Measurements from ENCODE around the gene FNDC3A. TPM values are rescaled to one million over a fixed set of nuclear protein-coding genes. Genes with fewer than 3 reads are reported as not detected.

Gene FNDC3A
- polyA plus RNA-seq, 2 donors = 6.0 to 7.3 TPM

DNA sequence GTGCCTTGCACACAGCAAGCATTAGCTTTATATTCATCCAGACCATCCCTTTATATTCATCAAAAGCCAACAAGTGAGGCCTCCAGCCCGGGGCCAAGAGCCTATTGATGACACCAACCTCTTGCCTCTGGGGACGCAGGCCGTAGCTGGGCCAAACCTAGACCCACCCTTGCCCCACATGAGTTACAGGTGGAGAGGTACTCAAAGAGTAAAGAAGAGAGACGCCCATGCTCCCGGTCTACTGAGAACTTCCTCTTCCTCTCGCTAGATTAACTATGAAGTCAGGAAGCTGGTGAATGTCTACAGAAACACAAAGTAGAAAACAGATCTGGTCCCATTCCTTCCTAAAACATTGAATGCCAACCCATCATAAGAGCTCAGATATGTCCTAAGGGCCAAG lies 240.6 kb downstream of the FNDC3A start:
- peaks cover 7 to 15% of the 10 kb centered on the region in 2 donors for H3K4me1 ChIP-seq (ENCODE audit: control insufficient read depth in 2 of 2, insufficient read depth in 2 of 2, low read length in 1 of 2)
- WGBS, 2 donors = 86 to 87% methylated on average over 6 of the region's 6 CpGs
- no peaks in the 10 kb centered on the region for H3K36me3 ChIP-seq (ENCODE audit: control insufficient read depth in 2 of 2, insufficient read depth in 2 of 2, low read length in 1 of 2)
- no peak overlapping the region for H3K4me3 ChIP-seq (ENCODE audit: low read depth in 1 of 2, low read length in 2 of 2)
- peaks cover 0 to 3% of the 10 kb centered on the region in 2 donors for H3K9me3 ChIP-seq (ENCODE audit: control insufficient read depth in 2 of 2, insufficient read depth in 1 of 2, low read depth in 1 of 2, low read length in 1 of 2)
- peaks cover 0 to 12% of the 10 kb centered on the region in 2 donors for H3K27me3 ChIP-seq (ENCODE audit: control insufficient read depth in 1 of 2, insufficient read depth in 2 of 2, low read length in 2 of 2)
- no peak overlapping the region for H3K27ac ChIP-seq (ENCODE audit: low read depth in 2 of 2, low read length in 1 of 2)

DNA sequence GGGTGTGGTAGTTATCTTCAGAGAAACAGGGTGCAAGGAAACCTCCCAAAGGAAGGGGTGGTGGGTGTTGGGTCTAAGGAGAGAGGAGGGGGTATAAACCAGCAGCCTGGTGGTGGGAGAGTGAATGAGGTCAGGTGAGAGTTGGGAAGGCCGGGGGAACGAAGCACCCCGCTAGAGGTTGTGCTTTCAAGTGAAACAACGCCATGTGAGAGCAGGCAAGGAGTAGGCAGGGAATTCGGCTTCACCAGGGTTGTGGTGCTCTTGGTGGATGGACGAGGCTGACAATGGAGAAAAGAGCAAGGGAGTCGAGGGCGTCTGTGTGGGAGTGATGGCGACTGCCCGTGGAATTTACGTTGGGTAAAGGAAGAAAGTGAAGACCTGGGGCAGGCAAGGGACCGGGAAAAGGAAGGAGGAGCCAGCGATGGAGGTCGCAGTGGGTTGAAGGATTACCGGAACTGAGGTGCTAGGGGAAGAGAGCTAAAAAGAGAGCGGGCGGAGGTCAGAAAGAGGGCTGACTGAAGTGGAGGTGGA lies 242.3 kb downstream of the FNDC3A start:
- WGBS, 2 donors = 51 to 53% methylated on average over 17 of the region's 17 CpGs
- no peak overlapping the region for H3K27ac ChIP-seq (ENCODE audit: low read depth in 2 of 2, low read length in 1 of 2)
- H3K27me3 ChIP-seq (ENCODE audit: control insufficient read depth in 1 of 2, insufficient read depth in 2 of 2, low read length in 2 of 2) = peaks cover 0 to 12% of the 10 kb centered on the region in 2 donors
- H3K4me3 ChIP-seq (ENCODE audit: low read depth in 1 of 2, low read length in 2 of 2) = no peak overlapping the region
- H3K36me3 ChIP-seq (ENCODE audit: control insufficient read depth in 2 of 2, insufficient read depth in 2 of 2, low read length in 1 of 2) = no peaks in the 10 kb centered on the region
- peaks cover 7 to 15% of the 10 kb centered on the region in 2 donors for H3K4me1 ChIP-seq (ENCODE audit: control insufficient read depth in 2 of 2, insufficient read depth in 2 of 2, low read length in 1 of 2)
- peaks cover 0 to 3% of the 10 kb centered on the region in 2 donors for H3K9me3 ChIP-seq (ENCODE audit: control insufficient read depth in 2 of 2, insufficient read depth in 1 of 2, low read depth in 1 of 2, low read length in 1 of 2)

DNA sequence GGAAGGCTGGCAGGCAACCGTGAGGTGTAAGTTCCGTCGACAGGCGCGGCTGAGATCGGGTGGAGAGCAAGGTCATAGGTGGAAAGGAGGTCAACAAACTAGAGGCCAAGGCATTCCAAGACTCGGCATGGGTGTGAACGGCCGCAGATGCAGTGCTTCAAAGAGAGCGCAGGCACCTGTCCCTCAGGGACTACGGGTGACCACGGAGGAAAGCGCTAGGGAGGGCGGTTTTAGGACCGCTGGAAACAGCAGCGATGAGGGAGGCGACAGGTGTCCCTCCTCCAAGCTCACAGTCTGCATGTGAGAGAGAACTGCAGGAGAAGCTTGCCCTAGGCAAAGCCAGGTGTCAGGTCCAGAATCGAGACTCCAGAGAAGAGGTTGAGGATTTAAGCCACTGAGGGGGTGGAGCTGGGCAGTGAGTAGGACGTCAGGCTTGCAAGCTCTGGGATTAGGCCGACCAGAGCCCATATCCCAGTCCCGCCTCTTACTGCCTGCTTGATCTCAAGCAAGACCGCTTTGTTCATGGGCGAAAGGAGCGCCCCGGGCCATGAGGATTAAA lies 242.9 kb downstream of the FNDC3A start:
- no peak overlapping the region for H3K27ac ChIP-seq (ENCODE audit: low read depth in 2 of 2, low read length in 1 of 2)
- H3K27me3 ChIP-seq (ENCODE audit: control insufficient read depth in 1 of 2, insufficient read depth in 2 of 2, low read length in 2 of 2) = peaks cover 0 to 12% of the 10 kb centered on the region in 2 donors

DNA sequence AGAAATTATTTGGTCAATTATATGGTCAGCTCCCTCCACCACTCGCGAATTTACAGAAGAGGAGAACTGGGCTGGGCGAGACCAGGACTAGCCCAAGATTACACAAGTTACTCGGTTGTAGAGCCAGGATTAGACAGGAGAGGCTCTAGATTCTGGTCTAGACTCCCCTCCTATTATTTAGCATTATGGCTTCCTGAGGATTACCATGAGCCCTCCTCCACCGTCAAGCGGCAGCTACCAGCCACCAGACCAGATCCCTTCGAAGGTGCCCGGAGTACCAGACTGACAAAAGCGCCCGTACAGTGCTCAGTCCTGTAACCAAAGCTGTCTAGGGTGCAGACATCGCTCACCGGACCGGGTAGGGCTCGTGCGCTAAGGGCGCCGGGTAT lies 243.9 kb downstream of the FNDC3A start:
- peaks cover 0 to 12% of the 10 kb centered on the region in 2 donors for H3K27me3 ChIP-seq (ENCODE audit: control insufficient read depth in 1 of 2, insufficient read depth in 2 of 2, low read length in 2 of 2)
- WGBS, 2 donors = 18 to 19% methylated on average over 17 of the region's 17 CpGs
- no peaks in the 10 kb centered on the region for H3K36me3 ChIP-seq (ENCODE audit: control insufficient read depth in 2 of 2, insufficient read depth in 2 of 2, low read length in 1 of 2)
- H3K4me1 ChIP-seq (ENCODE audit: control insufficient read depth in 2 of 2, insufficient read depth in 2 of 2, low read length in 1 of 2) = peaks cover 7 to 15% of the 10 kb centered on the region in 2 donors
- H3K9me3 ChIP-seq (ENCODE audit: control insufficient read depth in 2 of 2, insufficient read depth in 1 of 2, low read depth in 1 of 2, low read length in 1 of 2) = peaks cover 0 to 3% of the 10 kb centered on the region in 2 donors
- peak overlapping the region; percentile 44 to 55 for H3K4me3 ChIP-seq (ENCODE audit: low read depth in 1 of 2, low read length in 2 of 2)
- no peak overlapping the region for H3K27ac ChIP-seq (ENCODE audit: low read depth in 2 of 2, low read length in 1 of 2)

More for the DNA sequence above, 242.9 kb downstream of the FNDC3A start:
- no peaks in the 10 kb centered on the region for H3K36me3 ChIP-seq (ENCODE audit: control insufficient read depth in 2 of 2, insufficient read depth in 2 of 2, low read length in 1 of 2)
- peaks cover 7 to 15% of the 10 kb centered on the region in 2 donors for H3K4me1 ChIP-seq (ENCODE audit: control insufficient read depth in 2 of 2, insufficient read depth in 2 of 2, low read length in 1 of 2)
- peaks cover 0 to 3% of the 10 kb centered on the region in 2 donors for H3K9me3 ChIP-seq (ENCODE audit: control insufficient read depth in 2 of 2, insufficient read depth in 1 of 2, low read depth in 1 of 2, low read length in 1 of 2)
- WGBS, 2 donors = 23 to 34% methylated on average over 25 of the region's 25 CpGs
- H3K4me3 ChIP-seq (ENCODE audit: low read depth in 1 of 2, low read length in 2 of 2) = peak overlapping the region in 1 of 2 donors; percentile 1

DNA sequence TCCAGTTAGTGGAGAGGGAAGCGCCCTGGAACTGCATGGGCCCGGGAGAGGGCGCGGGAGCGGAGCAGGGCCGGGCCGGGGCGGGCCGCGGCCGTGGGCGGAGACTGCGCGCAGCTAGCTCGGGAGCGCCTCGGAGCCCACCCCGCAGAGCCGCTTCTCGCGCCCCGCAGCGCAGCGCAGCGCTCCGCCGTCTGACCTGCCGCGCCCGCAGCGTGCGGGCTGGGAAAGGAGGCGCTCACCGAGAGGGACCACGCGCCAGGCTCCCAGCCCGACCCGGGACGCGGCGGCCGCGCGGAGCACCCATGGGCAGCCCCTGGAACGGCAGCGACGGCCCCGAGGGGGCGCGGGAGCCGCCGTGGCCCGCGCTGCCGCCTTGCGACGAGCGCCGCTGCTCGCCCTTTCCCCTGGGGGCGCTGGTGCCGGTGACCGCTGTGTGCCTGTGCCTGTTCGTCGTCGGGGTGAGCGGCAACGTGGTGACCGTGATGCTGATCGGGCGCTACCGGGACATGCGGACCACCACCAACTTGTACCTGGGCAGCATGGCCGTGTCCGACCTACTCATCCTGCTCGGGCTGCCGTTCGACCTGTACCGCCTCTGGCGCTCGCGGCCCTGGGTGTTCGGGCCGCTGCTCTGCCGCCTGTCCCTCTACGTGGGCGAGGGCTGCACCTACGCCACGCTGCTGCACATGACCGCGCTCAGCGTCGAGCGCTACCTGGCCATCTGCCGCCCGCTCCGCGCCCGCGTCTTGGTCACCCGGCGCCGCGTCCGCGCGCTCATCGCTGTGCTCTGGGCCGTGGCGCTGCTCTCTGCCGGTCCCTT lies 244.5 kb downstream of the FNDC3A start, which contains the start of gene MLNR:
Gene MLNR, plus strand, starts transcription at position 303 of the 820 bp plus-strand sequence. Its CDS starts 0 bp downstream, at position 303.
- Histone ChIP-seq H3K9me3 (ENCODE audit: control insufficient read depth in 2 of 2, insufficient read depth in 1 of 2, low read depth in 1 of 2, low read length in 1 of 2) (peaks cover 0 to 3% of the 10 kb centered on the region in 2 donors), H3K4me3 (ENCODE audit: low read depth in 1 of 2, low read length in 2 of 2) (peak within 1 kb of the TSS; percentile 44 to 55), H3K4me1 (ENCODE audit: control insufficient read depth in 2 of 2, insufficient read depth in 2 of 2, low read length in 1 of 2) (peaks cover 7 to 15% of the 10 kb centered on the region in 2 donors), H3K27ac (ENCODE audit: low read depth in 2 of 2, low read length in 1 of 2) (no peak within 1 kb of the TSS), H3K36me3 (ENCODE audit: control insufficient read depth in 2 of 2, insufficient read depth in 2 of 2, low read length in 1 of 2) (no peaks in the 10 kb centered on the region), H3K27me3 (ENCODE audit: control insufficient read depth in 1 of 2, insufficient read depth in 2 of 2, low read length in 2 of 2) (peaks cover 0 to 12% of the 10 kb centered on the region in 2 donors)
- 4 to 5% methylated on average over 84 to 111 of the region's 111 CpGs for WGBS, 2 donors

DNA sequence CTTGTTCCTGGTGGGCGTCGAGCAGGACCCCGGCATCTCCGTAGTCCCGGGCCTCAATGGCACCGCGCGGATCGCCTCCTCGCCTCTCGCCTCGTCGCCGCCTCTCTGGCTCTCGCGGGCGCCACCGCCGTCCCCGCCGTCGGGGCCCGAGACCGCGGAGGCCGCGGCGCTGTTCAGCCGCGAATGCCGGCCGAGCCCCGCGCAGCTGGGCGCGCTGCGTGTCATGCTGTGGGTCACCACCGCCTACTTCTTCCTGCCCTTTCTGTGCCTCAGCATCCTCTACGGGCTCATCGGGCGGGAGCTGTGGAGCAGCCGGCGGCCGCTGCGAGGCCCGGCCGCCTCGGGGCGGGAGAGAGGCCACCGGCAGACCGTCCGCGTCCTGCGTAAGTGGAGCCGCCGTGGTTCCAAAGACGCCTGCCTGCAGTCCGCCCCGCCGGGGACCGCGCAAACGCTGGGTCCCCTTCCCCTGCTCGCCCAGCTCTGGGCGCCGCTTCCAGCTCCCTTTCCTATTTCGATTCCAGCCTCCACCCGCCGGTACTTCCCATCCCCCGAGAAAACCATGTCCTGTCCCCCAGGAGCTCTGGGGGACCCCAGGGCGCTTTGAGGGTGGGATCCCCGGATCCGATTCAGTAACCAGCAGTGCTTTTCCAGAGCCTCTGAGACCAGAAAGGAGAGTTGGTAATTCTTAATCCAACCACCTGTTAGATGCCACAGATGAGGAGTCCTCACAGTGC lies 245.3 kb downstream of the FNDC3A start:
- Histone ChIP-seq H3K27ac (ENCODE audit: low read depth in 2 of 2, low read length in 1 of 2) (no peak overlapping the region), H3K27me3 (ENCODE audit: control insufficient read depth in 1 of 2, insufficient read depth in 2 of 2, low read length in 2 of 2) (peaks cover 0 to 12% of the 10 kb centered on the region in 2 donors), H3K4me1 (ENCODE audit: control insufficient read depth in 2 of 2, insufficient read depth in 2 of 2, low read length in 1 of 2) (peaks cover 7 to 15% of the 10 kb centered on the region in 2 donors), H3K4me3 (ENCODE audit: low read depth in 1 of 2, low read length in 2 of 2) (peak overlapping the region; percentile 44 to 55), H3K9me3 (ENCODE audit: control insufficient read depth in 2 of 2, insufficient read depth in 1 of 2, low read depth in 1 of 2, low read length in 1 of 2) (peaks cover 0 to 3% of the 10 kb centered on the region in 2 donors), H3K36me3 (ENCODE audit: control insufficient read depth in 2 of 2, insufficient read depth in 2 of 2, low read length in 1 of 2) (no peaks in the 10 kb centered on the region)
- 10 to 21% methylated on average over 65 to 73 of the region's 73 CpGs for WGBS, 2 donors

DNA sequence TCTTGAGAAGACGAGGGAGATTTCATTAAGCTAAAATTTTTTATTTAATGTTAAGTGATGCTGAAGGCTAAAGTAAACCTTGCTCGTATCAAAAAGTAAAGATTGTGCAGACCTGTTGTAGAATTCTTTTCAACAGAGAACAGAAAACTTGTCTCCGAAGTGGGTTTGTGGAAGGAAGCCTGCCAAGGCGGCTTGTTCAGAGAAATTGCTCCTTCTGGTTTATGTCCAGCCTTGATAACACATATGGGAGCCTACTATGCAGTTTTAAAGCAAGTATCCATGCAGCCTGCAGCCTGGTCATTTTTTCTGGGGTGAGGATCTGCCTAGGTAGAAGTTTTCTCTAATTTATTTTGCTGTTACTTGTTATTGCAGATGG lies 245.9 kb downstream of the FNDC3A start:
- peaks cover 0 to 12% of the 10 kb centered on the region in 2 donors for H3K27me3 ChIP-seq (ENCODE audit: control insufficient read depth in 1 of 2, insufficient read depth in 2 of 2, low read length in 2 of 2)
- H3K36me3 ChIP-seq (ENCODE audit: control insufficient read depth in 2 of 2, insufficient read depth in 2 of 2, low read length in 1 of 2) = no peaks in the 10 kb centered on the region
- H3K27ac ChIP-seq (ENCODE audit: low read depth in 2 of 2, low read length in 1 of 2) = no peak overlapping the region
- H3K4me1 ChIP-seq (ENCODE audit: control insufficient read depth in 2 of 2, insufficient read depth in 2 of 2, low read length in 1 of 2) = peaks cover 7 to 15% of the 10 kb centered on the region in 2 donors
- peaks cover 0 to 3% of the 10 kb centered on the region in 2 donors for H3K9me3 ChIP-seq (ENCODE audit: control insufficient read depth in 2 of 2, insufficient read depth in 1 of 2, low read depth in 1 of 2, low read length in 1 of 2)
- no peak overlapping the region for H3K4me3 ChIP-seq (ENCODE audit: low read depth in 1 of 2, low read length in 2 of 2)
- 76 to 84% methylated on average over 4 of the region's 4 CpGs for WGBS, 2 donors

DNA sequence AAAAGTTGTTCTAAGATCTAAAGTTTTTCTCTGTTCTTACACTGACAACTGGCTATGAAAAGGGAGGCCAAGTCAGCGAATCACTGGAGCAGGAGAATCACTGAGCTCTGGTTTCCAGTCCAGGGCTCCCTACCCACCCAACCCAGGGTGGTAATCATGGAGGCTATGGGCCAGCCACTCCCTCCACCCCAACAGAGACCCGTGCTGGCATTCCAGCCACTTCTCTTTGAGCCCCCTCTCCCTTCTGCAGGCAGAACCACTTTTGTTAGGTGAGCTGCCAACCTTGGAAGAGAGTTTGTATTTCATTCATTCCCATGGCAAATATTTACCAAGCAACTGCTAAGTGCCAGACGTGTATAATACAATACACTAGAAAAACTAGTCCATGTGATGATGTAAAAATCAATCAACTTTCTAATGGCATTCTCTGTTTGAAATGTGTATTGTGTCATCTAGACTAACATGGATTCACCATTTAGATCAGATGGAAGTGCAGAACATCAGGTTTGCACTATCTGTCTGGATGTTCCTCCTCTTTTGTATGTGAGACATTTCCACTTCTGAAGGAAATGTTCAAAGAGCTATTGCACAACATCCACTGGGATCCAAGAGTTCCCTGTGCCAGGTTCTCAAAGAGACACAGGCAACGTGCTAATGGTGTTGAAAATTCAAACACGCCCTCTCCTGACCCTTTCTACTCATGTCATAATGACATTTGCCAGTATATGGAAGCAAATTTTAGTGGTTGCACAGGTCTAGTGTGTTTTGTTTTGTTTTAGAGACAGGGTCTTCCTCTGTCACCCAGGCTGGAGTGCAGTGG lies 249.7 kb downstream of the FNDC3A start:
- H3K27me3 ChIP-seq (ENCODE audit: control insufficient read depth in 1 of 2, insufficient read depth in 2 of 2, low read length in 2 of 2) = peaks cover 0 to 7% of the 10 kb centered on the region in 2 donors
- H3K4me1 ChIP-seq (ENCODE audit: control insufficient read depth in 2 of 2, insufficient read depth in 2 of 2, low read length in 1 of 2) = peaks cover 3% of the 10 kb centered on the region in 2 donors
- H3K27ac ChIP-seq (ENCODE audit: low read depth in 2 of 2, low read length in 1 of 2) = no peak overlapping the region
- H3K36me3 ChIP-seq (ENCODE audit: control insufficient read depth in 2 of 2, insufficient read depth in 2 of 2, low read length in 1 of 2) = no peaks in the 10 kb centered on the region
- WGBS, 2 donors = 44 to 47% methylated on average over 5 of the region's 5 CpGs
- H3K9me3 ChIP-seq (ENCODE audit: control insufficient read depth in 2 of 2, insufficient read depth in 1 of 2, low read depth in 1 of 2, low read length in 1 of 2) = peaks cover 0 to 3% of the 10 kb centered on the region in 2 donors
- no peak overlapping the region for H3K4me3 ChIP-seq (ENCODE audit: low read depth in 1 of 2, low read length in 2 of 2)
